HEK293 (cell line): ENCODE data around the gene LY6G6F.

Source experiments
- EGR2 ChIP-seq: fragments of 450-650 bp; formaldehyde crosslinking; IDR thresholded peaks from 2 replicates; pipeline ENCODE4 v1.5.1; 2016; ENCODE audit warnings: low read depth, missing biosample characterization, missing genetic modification characterization
- FEZF1 ChIP-seq: fragments of 450-650 bp; formaldehyde crosslinking; IDR thresholded peaks from 2 replicates; pipeline ENCODE4 v1.5.1; 2016; ENCODE audit warnings: missing biosample characterization, missing genetic modification characterization
- GFI1B ChIP-seq: fragments of 450-650 bp; formaldehyde crosslinking; IDR thresholded peaks from 2 replicates; pipeline ENCODE4 v1.5.1; 2016; ENCODE audit warnings: missing biosample characterization, missing genetic modification characterization
- SALL2 ChIP-seq: fragments of 450-650 bp; formaldehyde crosslinking; IDR thresholded peaks from 2 replicates; pipeline ENCODE4 v1.5.0; 2017; ENCODE audit warnings: missing biosample characterization, mild to moderate bottlenecking, missing genetic modification characterization, borderline replicate concordance
- YY2 ChIP-seq: fragments of 450-650 bp; formaldehyde crosslinking; IDR thresholded peaks from 2 replicates; pipeline ENCODE4 v1.5.1; 2016; ENCODE audit warnings: missing biosample characterization, missing genetic modification characterization
- ZBTB48 ChIP-seq: fragments of 450-650 bp; formaldehyde crosslinking; IDR thresholded peaks from 2 replicates; pipeline ENCODE4 v1.5.1; 2016; ENCODE audit warnings: missing biosample characterization, missing genetic modification characterization
- ZFP69B ChIP-seq: fragments of 450-650 bp; formaldehyde crosslinking; IDR thresholded peaks from 2 replicates; pipeline ENCODE4 v1.5.1; 2016; ENCODE audit warnings: missing biosample characterization, missing genetic modification characterization
- ZIC2 ChIP-seq: fragments of 450-650 bp; formaldehyde crosslinking; IDR thresholded peaks from 2 replicates; pipeline ENCODE4 v1.5.1; 2016; ENCODE audit warnings: missing biosample characterization, missing genetic modification characterization
- ZNF112 ChIP-seq: fragments of 450-650 bp; formaldehyde crosslinking; IDR thresholded peaks from 2 replicates; pipeline ENCODE4 v1.5.0; 2017; ENCODE audit warnings: missing biosample characterization, missing genetic modification characterization
- ZNF133 ChIP-seq: fragments of 450-650 bp; formaldehyde crosslinking; IDR thresholded peaks from 2 replicates; pipeline ENCODE4 v1.5.1; 2016; ENCODE audit warnings: missing biosample characterization, missing genetic modification characterization
- ZNF138 ChIP-seq: fragments of 450-650 bp; formaldehyde crosslinking; IDR thresholded peaks from 2 replicates; pipeline ENCODE4 v1.5.1; 2016; ENCODE audit warnings: missing biosample characterization, missing genetic modification characterization, borderline replicate concordance
- ZNF16 ChIP-seq: fragments of 450-650 bp; formaldehyde crosslinking; IDR thresholded peaks from 2 replicates; pipeline ENCODE4 v1.5.1; 2016; ENCODE audit warnings: low read depth, missing biosample characterization, missing genetic modification characterization
- ZNF2 ChIP-seq: fragments of 450-650 bp; formaldehyde crosslinking; IDR thresholded peaks from 2 replicates; pipeline ENCODE4 v1.5.1; 2016; ENCODE audit warnings: missing biosample characterization, missing genetic modification characterization
- ZNF214 ChIP-seq: fragments of 450-650 bp; formaldehyde crosslinking; IDR thresholded peaks from 2 replicates; pipeline ENCODE4 v1.5.1; 2017; ENCODE audit warnings: missing biosample characterization, mild to moderate bottlenecking, missing genetic modification characterization, borderline replicate concordance
- ZNF24 ChIP-seq: fragments of 450-650 bp; formaldehyde crosslinking; IDR thresholded peaks from 2 replicates; pipeline ENCODE4 v1.5.1; 2016; ENCODE audit warnings: missing biosample characterization, missing genetic modification characterization
- ZNF311 ChIP-seq: fragments of 450-650 bp; formaldehyde crosslinking; IDR thresholded peaks from 2 replicates; pipeline ENCODE4 v1.5.1; 2017; ENCODE audit warnings: missing biosample characterization, missing genetic modification characterization, borderline replicate concordance
- ZNF324 ChIP-seq: fragments of 450-650 bp; formaldehyde crosslinking; IDR thresholded peaks from 2 replicates; pipeline ENCODE4 v1.5.1; 2016; ENCODE audit warnings: missing biosample characterization, missing genetic modification characterization
- ZNF354C ChIP-seq: fragments of 450-650 bp; formaldehyde crosslinking; IDR thresholded peaks from 2 replicates; pipeline ENCODE4 v1.5.1; 2016; ENCODE audit warnings: missing biosample characterization, missing genetic modification characterization, low read depth, borderline replicate concordance
- ZNF366 ChIP-seq: fragments of 450-650 bp; formaldehyde crosslinking; conservative IDR thresholded peaks from 2 replicates; pipeline ENCODE4 v1.5.1; 2016; ENCODE audit warnings: missing biosample characterization, missing genetic modification characterization
- ZNF529 ChIP-seq: fragments of 450-650 bp; formaldehyde crosslinking; IDR thresholded peaks from 2 replicates; pipeline ENCODE4 v1.5.1; 2017; ENCODE audit warnings: missing genetic modification characterization, missing biosample characterization; ENCODE audit not compliant: insufficient replicate concordance
- ZNF530 ChIP-seq: fragments of 450-650 bp; formaldehyde crosslinking; IDR thresholded peaks from 2 replicates; pipeline ENCODE4 v1.5.1; 2016; ENCODE audit warnings: low read depth, missing biosample characterization, missing genetic modification characterization
- ZNF549 ChIP-seq: fragments of 450-650 bp; IDR thresholded peaks from 2 replicates; pipeline ENCODE4 v1.5.1; 2018; ENCODE audit warnings: missing biosample characterization, missing genetic modification characterization, mild to moderate bottlenecking, inconsistent platforms, moderate library complexity
- ZNF558 ChIP-seq: fragments of 450-650 bp; formaldehyde crosslinking; IDR thresholded peaks from 2 replicates; pipeline ENCODE4 v1.5.1; 2016; ENCODE audit warnings: missing biosample characterization, missing genetic modification characterization
- ZNF561 ChIP-seq: fragments of 450-650 bp; IDR thresholded peaks from 2 replicates; pipeline ENCODE4 v1.5.1; 2018; ENCODE audit warnings: missing biosample characterization, missing genetic modification characterization, borderline replicate concordance
- ZNF596 ChIP-seq: fragments of 450-650 bp; IDR thresholded peaks from 2 replicates; pipeline ENCODE4 v1.5.0; 2018; ENCODE audit warnings: missing biosample characterization, mild to moderate bottlenecking, missing genetic modification characterization, moderate library complexity
- ZSCAN23 ChIP-seq: fragments of 450-650 bp; formaldehyde crosslinking; IDR thresholded peaks from 2 replicates; pipeline ENCODE4 v1.5.1; 2016; ENCODE audit warnings: missing biosample characterization, missing genetic modification characterization
- ZSCAN30 ChIP-seq: fragments of 450-650 bp; IDR thresholded peaks from 2 replicates; pipeline ENCODE4 v1.5.1; 2018; ENCODE audit warnings: missing biosample characterization, mild to moderate bottlenecking, missing genetic modification characterization, moderate library complexity
- TF ChIP-seq, protein P1 (sequence below): fragments of 450-650 bp; formaldehyde crosslinking; IDR thresholded peaks from 2 replicates; pipeline ENCODE4 v1.5.1; 2016; ENCODE audit warnings: missing biosample characterization, missing genetic modification characterization
- TF ChIP-seq, protein P2 (sequence below): fragments of 450-650 bp; formaldehyde crosslinking; IDR thresholded peaks from 2 replicates; pipeline ENCODE4 v1.5.1; 2016; ENCODE audit warnings: missing biosample characterization, missing genetic modification characterization
- TF ChIP-seq, protein P3 (sequence below): fragments of 450-650 bp; formaldehyde crosslinking; IDR thresholded peaks from 2 replicates; pipeline ENCODE4 v1.5.1; 2017; ENCODE audit warnings: missing biosample characterization, missing genetic modification characterization
- TF ChIP-seq, protein P4 (sequence below): fragments of 450-650 bp; formaldehyde crosslinking; IDR thresholded peaks from 2 replicates; pipeline ENCODE4 v1.5.1; 2016; ENCODE audit warnings: missing biosample characterization, missing genetic modification characterization

LY6G6F gene

DNA sequence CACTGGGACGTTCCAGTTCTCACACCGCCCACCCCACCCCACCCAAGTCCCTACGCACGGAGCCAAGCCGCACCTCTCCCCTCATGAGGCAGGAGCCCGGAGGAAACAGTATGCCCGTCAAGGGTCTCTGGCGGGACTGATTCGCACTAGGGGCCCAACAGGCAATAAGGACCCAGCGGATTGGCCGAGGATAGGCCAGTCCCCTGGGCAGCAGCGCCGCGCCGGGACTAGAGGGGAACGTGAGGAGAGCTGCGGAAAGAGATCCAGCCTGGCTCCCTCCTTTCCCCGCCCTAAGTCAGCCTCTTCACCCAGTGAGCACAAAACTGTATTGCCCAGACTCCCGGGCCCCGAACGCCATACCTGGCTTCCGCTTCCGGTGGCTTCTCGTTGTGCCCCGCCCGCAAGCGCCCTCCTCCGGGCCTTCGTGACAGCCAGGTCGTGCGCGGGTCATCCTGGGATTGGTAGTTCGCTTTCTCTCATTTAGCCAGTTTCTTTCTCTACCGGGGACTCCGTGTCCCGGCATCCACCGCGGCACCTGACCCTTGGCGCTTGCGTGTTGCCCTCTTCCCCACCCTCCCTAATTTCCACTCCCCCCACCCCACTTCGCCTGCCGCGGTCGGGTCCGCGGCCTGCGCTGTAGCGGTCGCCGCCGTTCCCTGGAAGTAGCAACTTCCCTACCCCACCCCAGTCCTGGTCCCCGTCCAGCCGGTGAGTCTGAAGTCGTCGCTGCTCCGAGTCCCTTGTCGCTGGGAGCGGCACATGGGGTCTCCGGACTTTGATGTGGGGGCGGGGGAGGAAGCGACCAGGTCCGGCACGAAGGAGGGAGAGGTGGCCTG, 40.9 kb upstream of the LY6G6F start, which contains the start of gene CSNK2B (continued):
- TF ChIP-seq ZSCAN30, result no peak; the same call in 1 of the 2 replicates
- no peak for TF ChIP-seq GFI1B (tag by site-specific recombination)
- no peak for TF ChIP-seq ZNF133
- TF ChIP-seq, protein P1, sequence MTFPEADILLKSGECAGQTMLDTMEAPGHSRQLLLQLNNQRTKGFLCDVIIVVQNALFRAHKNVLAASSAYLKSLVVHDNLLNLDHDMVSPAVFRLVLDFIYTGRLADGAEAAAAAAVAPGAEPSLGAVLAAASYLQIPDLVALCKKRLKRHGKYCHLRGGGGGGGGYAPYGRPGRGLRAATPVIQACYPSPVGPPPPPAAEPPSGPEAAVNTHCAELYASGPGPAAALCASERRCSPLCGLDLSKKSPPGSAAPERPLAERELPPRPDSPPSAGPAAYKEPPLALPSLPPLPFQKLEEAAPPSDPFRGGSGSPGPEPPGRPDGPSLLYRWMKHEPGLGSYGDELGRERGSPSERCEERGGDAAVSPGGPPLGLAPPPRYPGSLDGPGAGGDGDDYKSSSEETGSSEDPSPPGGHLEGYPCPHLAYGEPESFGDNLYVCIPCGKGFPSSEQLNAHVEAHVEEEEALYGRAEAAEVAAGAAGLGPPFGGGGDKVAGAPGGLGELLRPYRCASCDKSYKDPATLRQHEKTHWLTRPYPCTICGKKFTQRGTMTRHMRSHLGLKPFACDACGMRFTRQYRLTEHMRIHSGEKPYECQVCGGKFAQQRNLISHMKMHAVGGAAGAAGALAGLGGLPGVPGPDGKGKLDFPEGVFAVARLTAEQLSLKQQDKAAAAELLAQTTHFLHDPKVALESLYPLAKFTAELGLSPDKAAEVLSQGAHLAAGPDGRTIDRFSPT (tag by site-specific recombination), result peak; percentile 42; the same call in 1 of the 2 replicates
- TF ChIP-seq ZNF138 (tag by site-specific recombination), result no peak
- no peak for TF ChIP-seq SALL2
- no peak for TF ChIP-seq ZNF529
- TF ChIP-seq ZNF354C (tag by site-specific recombination), result no peak
- TF ChIP-seq ZNF24 (tag by site-specific recombination), result no peak
- TF ChIP-seq, protein P2, sequence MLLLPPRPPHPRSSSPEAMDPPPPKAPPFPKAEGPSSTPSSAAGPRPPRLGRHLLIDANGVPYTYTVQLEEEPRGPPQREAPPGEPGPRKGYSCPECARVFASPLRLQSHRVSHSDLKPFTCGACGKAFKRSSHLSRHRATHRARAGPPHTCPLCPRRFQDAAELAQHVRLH, result peak; percentile 32; the same call in 1 of the 2 replicates
- TF ChIP-seq YY2 (tag by site-specific recombination), result 0 out of 2 replicates have a peak, but pooled peaks have one; percentile 10
- TF ChIP-seq ZNF214 (tag by site-specific recombination), result no peak
- TF ChIP-seq ZNF2 (tag by site-specific recombination), result no peak
- no peak; the same call in 1 of the 2 replicates for TF ChIP-seq ZNF324 (tag by site-specific recombination)
- TF ChIP-seq ZBTB48 (tag by site-specific recombination), result no peak; the same call in 1 of the 2 replicates
- TF ChIP-seq ZNF311 (tag by site-specific recombination), result no peak
- TF ChIP-seq ZNF530, result no peak
- peak; percentile 40; the same call in 1 of the 2 replicates for TF ChIP-seq ZNF366 (tag by site-specific recombination)
- no peak for TF ChIP-seq ZNF596 (tag by site-specific recombination)
- no peak for TF ChIP-seq ZFP69B
- TF ChIP-seq, protein P3, sequence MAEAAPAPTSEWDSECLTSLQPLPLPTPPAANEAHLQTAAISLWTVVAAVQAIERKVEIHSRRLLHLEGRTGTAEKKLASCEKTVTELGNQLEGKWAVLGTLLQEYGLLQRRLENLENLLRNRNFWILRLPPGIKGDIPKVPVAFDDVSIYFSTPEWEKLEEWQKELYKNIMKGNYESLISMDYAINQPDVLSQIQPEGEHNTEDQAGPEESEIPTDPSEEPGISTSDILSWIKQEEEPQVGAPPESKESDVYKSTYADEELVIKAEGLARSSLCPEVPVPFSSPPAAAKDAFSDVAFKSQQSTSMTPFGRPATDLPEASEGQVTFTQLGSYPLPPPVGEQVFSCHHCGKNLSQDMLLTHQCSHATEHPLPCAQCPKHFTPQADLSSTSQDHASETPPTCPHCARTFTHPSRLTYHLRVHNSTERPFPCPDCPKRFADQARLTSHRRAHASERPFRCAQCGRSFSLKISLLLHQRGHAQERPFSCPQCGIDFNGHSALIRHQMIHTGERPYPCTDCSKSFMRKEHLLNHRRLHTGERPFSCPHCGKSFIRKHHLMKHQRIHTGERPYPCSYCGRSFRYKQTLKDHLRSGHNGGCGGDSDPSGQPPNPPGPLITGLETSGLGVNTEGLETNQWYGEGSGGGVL (tag by site-specific recombination), result peak; percentile 80
- TF ChIP-seq ZNF16, result no peak
- TF ChIP-seq ZNF561, result peak; percentile 44
- no peak for TF ChIP-seq ZNF112 (tag by site-specific recombination)
- TF ChIP-seq, protein P4, sequence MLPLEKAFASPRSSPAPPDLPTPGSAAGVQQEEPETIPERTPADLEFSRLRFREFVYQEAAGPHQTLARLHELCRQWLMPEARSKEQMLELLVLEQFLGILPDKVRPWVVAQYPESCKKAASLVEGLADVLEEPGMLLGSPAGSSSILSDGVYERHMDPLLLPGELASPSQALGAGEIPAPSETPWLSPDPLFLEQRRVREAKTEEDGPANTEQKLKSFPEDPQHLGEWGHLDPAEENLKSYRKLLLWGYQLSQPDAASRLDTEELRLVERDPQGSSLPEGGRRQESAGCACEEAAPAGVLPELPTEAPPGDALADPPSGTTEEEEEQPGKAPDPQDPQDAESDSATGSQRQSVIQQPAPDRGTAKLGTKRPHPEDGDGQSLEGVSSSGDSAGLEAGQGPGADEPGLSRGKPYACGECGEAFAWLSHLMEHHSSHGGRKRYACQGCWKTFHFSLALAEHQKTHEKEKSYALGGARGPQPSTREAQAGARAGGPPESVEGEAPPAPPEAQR, result no peak
- no peak for TF ChIP-seq ZSCAN23 (tag by site-specific recombination)
- TF ChIP-seq FEZF1 (tag by site-specific recombination), result no peak
- TF ChIP-seq ZIC2 (tag by site-specific recombination), result no peak
- no peak; the same call in none of the 2 replicates for TF ChIP-seq EGR2
- TF ChIP-seq ZNF558 (tag by site-specific recombination), result no peak
- TF ChIP-seq ZNF549, result no peak
